Activated T-helper 17 cell treated with anti-CD3 and anti-CD28 coated beads, Interleukin-2, amount 50 U/mL, for 72 hours (primary cell): Measurements from ENCODE around the gene PROX1. TPM values are rescaled to one million over a fixed set of nuclear protein-coding genes. Genes with fewer than 3 reads are reported as not detected.

Source experiments
- ATAC-seq: fragments of 150-1000 bp; cut with Tn5 transposase; replicated peaks from 2 replicates; pipeline ENCODE4 v1.10.0; 2021; ENCODE audit warnings: mild to moderate bottlenecking, moderate library complexity
- H3K27ac Mint-ChIP-seq: one replicate; pipeline ENCODE4 v1.8.0; 2022; ENCODE audit warnings: mixed read lengths
- H3K27me3 Mint-ChIP-seq: one replicate; pipeline ENCODE4 v1.8.0; 2022; ENCODE audit warnings: mixed read lengths
- H3K36me3 Mint-ChIP-seq: one replicate; pipeline ENCODE4 v1.8.0; 2022; ENCODE audit warnings: low read depth, mild to moderate bottlenecking, mixed read lengths
- H3K4me1 Mint-ChIP-seq: one replicate; pipeline ENCODE4 v1.8.0; 2022; ENCODE audit warnings: mixed read lengths
- H3K4me3 Mint-ChIP-seq: one replicate; pipeline ENCODE4 v1.8.0; 2022; ENCODE audit warnings: mild to moderate bottlenecking, mixed read lengths
- H3K9me3 Mint-ChIP-seq: one replicate; pipeline ENCODE4 v1.8.0; 2022; ENCODE audit warnings: mixed read lengths
- total RNA-seq, 2 donors: library from RNA; stranded (reverse); gene quantifications; one replicate each; pipeline ENCODE4 v1.2.3, GENCODE V29; 2022

Gene PROX1
- total RNA-seq, 2 donors from 2014 or later, result 0.08 to 0.11 TPM

GRCh38 chr1:213969958-213970555, 17.7 kb upstream of the PROX1 start:
- H3K4me1 Mint-ChIP-seq, result no peaks in the 10 kb centered on the region
- H3K27ac Mint-ChIP-seq, result no peak overlapping the region
- peaks cover 4% of the 10 kb centered on the region for H3K27me3 Mint-ChIP-seq
- no peak overlapping the region for H3K4me3 Mint-ChIP-seq
- peaks cover 3% of the 10 kb centered on the region for H3K9me3 Mint-ChIP-seq
- H3K36me3 Mint-ChIP-seq, result no peaks in the 10 kb centered on the region
- no peak for ATAC-seq

- Mint-ChIP-seq H3K27me3 (peaks cover 13% of the 10 kb centered on the region), H3K4me1 (no peaks in the 10 kb centered on the region), H3K36me3 (no peaks in the 10 kb centered on the region), H3K4me3 (no peak overlapping the region), H3K27ac (no peak overlapping the region), H3K9me3 (peaks cover 3% of the 10 kb centered on the region)
- ATAC-seq, result no peak
Measured at GRCh38 chr1:213972141-213972540, 15.6 kb upstream of the PROX1 start.

GRCh38 chr1:213973129-213973528, 14.6 kb upstream of the PROX1 start:
- H3K4me3 Mint-ChIP-seq, result no peak overlapping the region
- H3K36me3 Mint-ChIP-seq, result no peaks in the 10 kb centered on the region
- H3K27ac Mint-ChIP-seq, result no peak overlapping the region
- no peaks in the 10 kb centered on the region for H3K4me1 Mint-ChIP-seq
- H3K27me3 Mint-ChIP-seq, result peaks cover 21% of the 10 kb centered on the region
- ATAC-seq, result no peak
- peaks cover 7% of the 10 kb centered on the region for H3K9me3 Mint-ChIP-seq

- Mint-ChIP-seq H3K9me3 (peaks cover 11% of the 10 kb centered on the region), H3K36me3 (no peaks in the 10 kb centered on the region), H3K4me1 (no peaks in the 10 kb centered on the region), H3K27ac (no peak overlapping the region), H3K4me3 (no peak overlapping the region), H3K27me3 (peaks cover 53% of the 10 kb centered on the region)
- ATAC-seq, result no peak
Measured at GRCh38 chr1:213976665-213977485, 10.9 kb upstream of the PROX1 start.

- peaks cover 59% of the 10 kb centered on the region for H3K27me3 Mint-ChIP-seq
- H3K9me3 Mint-ChIP-seq, result peaks cover 11% of the 10 kb centered on the region
- no peak for ATAC-seq
- H3K27ac Mint-ChIP-seq, result no peak overlapping the region
- no peak overlapping the region for H3K4me3 Mint-ChIP-seq
- H3K4me1 Mint-ChIP-seq, result no peaks in the 10 kb centered on the region
- no peaks in the 10 kb centered on the region for H3K36me3 Mint-ChIP-seq
Measured at GRCh38 chr1:213977486-213977842, 10.3 kb upstream of the PROX1 start.

GRCh38 chr1:213977909-213978308, 9.9 kb upstream of the PROX1 start:
- ATAC-seq, result no peak
- Mint-ChIP-seq H3K4me1 (no peaks in the 10 kb centered on the region), H3K36me3 (no peaks in the 10 kb centered on the region), H3K27me3 (peaks cover 60% of the 10 kb centered on the region), H3K9me3 (peaks cover 11% of the 10 kb centered on the region), H3K4me3 (no peak overlapping the region), H3K27ac (no peak overlapping the region)

- no peak overlapping the region for H3K27ac Mint-ChIP-seq
- peaks cover 8% of the 10 kb centered on the region for H3K9me3 Mint-ChIP-seq
- H3K36me3 Mint-ChIP-seq, result no peaks in the 10 kb centered on the region
- ATAC-seq, result no peak
- H3K4me3 Mint-ChIP-seq, result no peak overlapping the region
- peaks cover 75% of the 10 kb centered on the region for H3K27me3 Mint-ChIP-seq
- H3K4me1 Mint-ChIP-seq, result no peaks in the 10 kb centered on the region
Measured at GRCh38 chr1:213979751-213980586, 7.8 kb upstream of the PROX1 start.

- no peak overlapping the region for H3K27ac Mint-ChIP-seq
- no peak overlapping the region for H3K4me3 Mint-ChIP-seq
- no peaks in the 10 kb centered on the region for H3K4me1 Mint-ChIP-seq
- no peaks in the 10 kb centered on the region for H3K36me3 Mint-ChIP-seq
- peaks cover 8% of the 10 kb centered on the region for H3K9me3 Mint-ChIP-seq
- ATAC-seq, result no peak
- peaks cover 74% of the 10 kb centered on the region for H3K27me3 Mint-ChIP-seq
Measured at GRCh38 chr1:213980906-213981305, 6.9 kb upstream of the PROX1 start.

GRCh38 chr1:213982289-213982671, 5.5 kb upstream of the PROX1 start:
- Mint-ChIP-seq H3K36me3 (no peaks in the 10 kb centered on the region), H3K27me3 (peaks cover 75% of the 10 kb centered on the region), H3K4me3 (no peak overlapping the region), H3K27ac (no peak overlapping the region), H3K9me3 (peaks cover 8% of the 10 kb centered on the region), H3K4me1 (no peaks in the 10 kb centered on the region)
- no peak for ATAC-seq

GRCh38 chr1:213982672-213983492, 4.9 kb upstream of the PROX1 start:
- Mint-ChIP-seq H3K4me1 (peaks cover 2% of the 10 kb centered on the region), H3K27ac (no peak overlapping the region), H3K27me3 (peaks cover 74% of the 10 kb centered on the region), H3K9me3 (peaks cover 5% of the 10 kb centered on the region), H3K4me3 (no peak overlapping the region), H3K36me3 (no peaks in the 10 kb centered on the region)
- no peak for ATAC-seq

- peaks cover 2% of the 10 kb centered on the region for H3K9me3 Mint-ChIP-seq
- H3K27me3 Mint-ChIP-seq, result peaks cover 74% of the 10 kb centered on the region
- peaks cover 6% of the 10 kb centered on the region for H3K36me3 Mint-ChIP-seq
- ATAC-seq, result no peak
- peaks cover 10% of the 10 kb centered on the region for H3K4me1 Mint-ChIP-seq
- H3K27ac Mint-ChIP-seq, result no peak overlapping the region
- H3K4me3 Mint-ChIP-seq, result no peak overlapping the region
Measured at GRCh38 chr1:213983493-213984386, 4.0 kb upstream of the PROX1 start.

GRCh38 chr1:213984387-213985208, 3.2 kb upstream of the PROX1 start:
- H3K36me3 Mint-ChIP-seq, result peaks cover 8% of the 10 kb centered on the region
- no peak for ATAC-seq

More at GRCh38 chr1:213984387-213985208, 3.2 kb upstream of the PROX1 start:
- Mint-ChIP-seq H3K9me3 (no peaks in the 10 kb centered on the region), H3K4me3 (no peak overlapping the region), H3K27me3 (peaks cover 74% of the 10 kb centered on the region), H3K27ac (no peak overlapping the region), H3K4me1 (peaks cover 15% of the 10 kb centered on the region)
